Panc1 (cell line): Measurements from ENCODE around the gene TRPV6. TPM values are rescaled to one million over a fixed set of nuclear protein-coding genes. Genes with fewer than 3 reads are reported as not detected.

Experiments
- ATAC-seq: fragments of 200-7000 bp; cut with Tn5 transposase; 2 replicates; pipeline ENCODE4 v1.9.1; 2020; ENCODE audit warnings: mild to moderate bottlenecking, moderate library complexity
- BruUV-seq: library from RNA; stranded (reverse); fragments of 400-500 nt; replicated peaks from 2 replicates; lab custom pipeline; 2021; lab: Mats Ljungman, UMichigan
- CTCF ChIA-PET: fragments of 300-600 bp; sonication (Branson Sonifier 250); formaldehyde crosslinking; loops from one replicate; lab custom pipeline; 2022; ENCODE audit warnings: antibody characterized with exemption; lab: Charles Lee
- POLR2A ChIA-PET: fragments of 300-600 bp; sonication (Branson Sonifier 250); formaldehyde crosslinking; loops from one replicate; lab custom pipeline; 2022; ENCODE audit warnings: antibody characterized with exemption; lab: Charles Lee
- DNase-seq: peaks from one replicate; pipeline ENCODE4 v3.0.0-alpha.2; 2010; ENCODE audit warnings: low read depth, low spot score
- H3K27ac ChIP-seq: 2 replicates; pipeline ENCODE4 v1.5.1; 2011; ENCODE audit warnings: mild to moderate bottlenecking, low read length, inconsistent platforms
- H3K27me3 ChIP-seq: fragments of 200-500 bp; sonication (Bioruptor generic); 2 replicates; pipeline ENCODE4 v1.6.0; 2014; ENCODE audit warnings: low read length, inconsistent platforms; ENCODE audit not compliant: control insufficient read depth, insufficient read depth
- H3K36me3 ChIP-seq: fragments of 200-500 bp; sonication (Bioruptor generic); 2 replicates; pipeline ENCODE4 v1.5.1; 2014; ENCODE audit warnings: inconsistent platforms, mild to moderate bottlenecking, low read length, moderate library complexity; ENCODE audit not compliant: control insufficient read depth, insufficient read depth
- H3K4me1 ChIP-seq: 2 replicates; pipeline ENCODE4 v1.5.1; 2011; ENCODE audit warnings: inconsistent platforms, mild to moderate bottlenecking, low read length, moderate library complexity; ENCODE audit not compliant: control insufficient read depth, insufficient read depth
- H3K4me3 ChIP-seq, 2 experiments: 2 replicates each; pipeline ENCODE4 v1.5.1; 2011 to 2012; ENCODE audit warnings: low read depth in 2 of 2, low read length in 2 of 2, mild to moderate bottlenecking in 2 of 2, inconsistent platforms in 1 of 2, moderate library complexity in 1 of 2
- H3K9me3 ChIP-seq: fragments of 200-500 bp; sonication (Bioruptor generic); 2 replicates; pipeline ENCODE4 v1.5.1; 2014; ENCODE audit warnings: low read depth, mild to moderate bottlenecking, inconsistent platforms, low read length, moderate library complexity; ENCODE audit not compliant: control insufficient read depth, insufficient read depth
- POLR2AphosphoS5 ChIP-seq: IDR thresholded peaks from 2 replicates; pipeline ENCODE4 v1.6.1; 2012; ENCODE audit warnings: mild to moderate bottlenecking, low read depth, low read length, moderate library complexity
- SIN3A ChIP-seq: IDR thresholded peaks from 2 replicates; pipeline ENCODE4 v1.6.1; 2012; ENCODE audit warnings: low read depth, mild to moderate bottlenecking, low read length, moderate library complexity, borderline replicate concordance; ENCODE audit not compliant: insufficient read depth
- TCF7L2 ChIP-seq: IDR thresholded peaks from 2 replicates; pipeline ENCODE4 v1.6.1; 2011; ENCODE audit warnings: mild to moderate bottlenecking, low read depth, low read length, inconsistent platforms
- in situ Hi-C: cut with HindIII; loops from 2 replicates; pipeline ENCODE4 v1.10.0; 2016; ENCODE audit warnings: low sequenced_read_pairs, low pct_unique_long_range_greater_than_20kb
- intact Hi-C: fragments of 100-400 bp; cut with micrococcal nuclease; formaldehyde crosslinking; loops from one replicate; pipeline ENCODE4 v1.10.0; 2022; ENCODE audit not compliant: unreplicated experiment
- total RNA-seq: library from RNA; stranded (reverse); gene quantifications from one replicate; pipeline ENCODE4 v1.2.1, GENCODE V29; 2021; ENCODE audit not compliant: unreplicated experiment
- TF ChIP-seq, protein P1 (sequence below): fragments of 450-650 bp; IDR thresholded peaks from 2 replicates; pipeline ENCODE4 v1.5.1; 2017; ENCODE audit warnings: mild to moderate bottlenecking
- TF ChIP-seq, protein P2 (sequence below), 2 experiments: IDR thresholded peaks; 2 replicates each; pipeline ENCODE4 v1.6.1; 2011 to 2012; ENCODE audit warnings: low read depth in 2 of 2, control low read depth in 1 of 2, low read length in 1 of 2, mild to moderate bottlenecking in 1 of 2, moderate library complexity in 1 of 2; ENCODE audit not compliant: insufficient read depth in 1 of 2

Gene TRPV6
- total RNA-seq, 1 experiment from 2014 or later, result not detected

DNA sequence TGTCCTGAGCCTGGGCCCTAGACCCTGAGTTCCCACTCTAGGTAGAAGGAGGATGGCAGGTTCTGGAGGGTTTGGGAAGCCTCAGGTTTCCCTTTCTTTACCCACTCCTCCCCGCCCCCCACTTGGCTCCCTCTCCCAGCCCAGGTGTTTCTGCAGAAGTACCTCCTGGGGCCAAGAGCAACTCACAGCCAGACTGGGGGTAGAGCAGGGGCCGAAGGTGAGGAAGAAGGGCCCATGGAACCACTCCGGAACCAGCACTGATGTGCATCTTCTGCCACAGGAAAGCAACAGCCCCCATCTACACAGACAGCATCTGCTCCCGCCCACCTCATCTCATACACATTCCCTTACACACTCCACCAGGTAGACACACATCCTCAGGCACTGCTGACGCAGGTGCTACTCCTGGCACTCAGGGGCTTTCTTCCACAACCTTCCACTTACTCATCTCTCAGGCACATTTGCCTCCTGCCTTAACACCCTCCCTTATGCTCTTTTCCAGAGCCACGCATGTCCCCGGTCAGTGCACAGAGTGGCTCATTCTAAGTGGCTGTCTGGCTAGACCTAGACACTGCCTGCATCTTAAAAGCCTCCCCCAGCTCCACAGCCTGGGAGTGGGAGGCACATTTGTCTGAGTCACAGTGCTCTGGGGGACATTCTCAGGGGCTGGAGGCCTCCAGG, 28.8 kb downstream of the TRPV6 start:
- DNase-seq, result no peak
- Histone ChIP-seq H3K36me3 (no peaks in the 10 kb centered on the region; the same call in none of the 2 replicates), H3K4me1 (no peaks in the 10 kb centered on the region; the same call in 1 of the 2 replicates), H3K27me3 (peaks cover 30% of the 10 kb centered on the region), H3K9me3 (no peaks in the 10 kb centered on the region), H3K27ac (no peak overlapping the region), H3K4me3 (no peak overlapping the region)
- TF ChIP-seq, protein P1, sequence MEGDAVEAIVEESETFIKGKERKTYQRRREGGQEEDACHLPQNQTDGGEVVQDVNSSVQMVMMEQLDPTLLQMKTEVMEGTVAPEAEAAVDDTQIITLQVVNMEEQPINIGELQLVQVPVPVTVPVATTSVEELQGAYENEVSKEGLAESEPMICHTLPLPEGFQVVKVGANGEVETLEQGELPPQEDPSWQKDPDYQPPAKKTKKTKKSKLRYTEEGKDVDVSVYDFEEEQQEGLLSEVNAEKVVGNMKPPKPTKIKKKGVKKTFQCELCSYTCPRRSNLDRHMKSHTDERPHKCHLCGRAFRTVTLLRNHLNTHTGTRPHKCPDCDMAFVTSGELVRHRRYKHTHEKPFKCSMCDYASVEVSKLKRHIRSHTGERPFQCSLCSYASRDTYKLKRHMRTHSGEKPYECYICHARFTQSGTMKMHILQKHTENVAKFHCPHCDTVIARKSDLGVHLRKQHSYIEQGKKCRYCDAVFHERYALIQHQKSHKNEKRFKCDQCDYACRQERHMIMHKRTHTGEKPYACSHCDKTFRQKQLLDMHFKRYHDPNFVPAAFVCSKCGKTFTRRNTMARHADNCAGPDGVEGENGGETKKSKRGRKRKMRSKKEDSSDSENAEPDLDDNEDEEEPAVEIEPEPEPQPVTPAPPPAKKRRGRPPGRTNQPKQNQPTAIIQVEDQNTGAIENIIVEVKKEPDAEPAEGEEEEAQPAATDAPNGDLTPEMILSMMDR, result no peak
- no peak for TF ChIP-seq TCF7L2
- in situ Hi-C loops, result no loop called here
- POLR2A ChIA-PET, result no interaction called here
- intact Hi-C loops, result no loop called here
- no peak for ATAC-seq
- BruUV-seq, result no TSS peak
- CTCF ChIA-PET, result interaction anchor here (1.4 kb wide), 1 partner anchor 9 kb away, joined by 4 read pairs; no protein-coding TSS in a partner anchor

- H3K4me3 ChIP-seq, result peak overlapping the region in 1 of 2 experiments; percentile 79; a peak in 1 of 4 replicates
- intact Hi-C loops, result loop anchor here (2.0 kb wide), 1 partner anchor 359 kb away; no protein-coding TSS in a partner anchor
- in situ Hi-C loops, result no loop called here
- H3K27me3 ChIP-seq, result peaks cover 30% of the 10 kb centered on the region
- TF ChIP-seq TCF7L2, result no peak
- TF ChIP-seq, protein P1, result no peak
- DNase-seq (no peak), ATAC-seq (no peak)
- no peak overlapping the region for H3K27ac ChIP-seq
- H3K4me1 ChIP-seq, result no peaks in the 10 kb centered on the region; the same call in 1 of the 2 replicates
- POLR2A ChIA-PET, result no interaction called here
- BruUV-seq, result no TSS peak
- no peaks in the 10 kb centered on the region for H3K9me3 ChIP-seq
- CTCF ChIA-PET, result interaction anchor here (0.6 to 1.4 kb wide), 3 partner anchors 10 to 359 kb away, joined by 3 to 8 read pairs (median 4); no protein-coding TSS in a partner anchor
- H3K36me3 ChIP-seq, result no peaks in the 10 kb centered on the region; the same call in none of the 2 replicates
Measured at GRCh38 chr7:142855756-142856564, 29.6 kb downstream of the TRPV6 start.

GRCh38 chr7:142855114-142855743, 30.3 kb downstream of the TRPV6 start:
- POLR2A ChIA-PET, result no interaction called here
- in situ Hi-C loops, result no loop called here
- DNase-seq, result no peak

More at GRCh38 chr7:142855114-142855743, 30.3 kb downstream of the TRPV6 start:
- Histone ChIP-seq H3K27ac (no peak overlapping the region), H3K4me3 (peak overlapping the region; percentile 56 to 79), H3K9me3 (no peaks in the 10 kb centered on the region), H3K27me3 (peaks cover 30% of the 10 kb centered on the region), H3K36me3 (no peaks in the 10 kb centered on the region; the same call in none of the 2 replicates), H3K4me1 (no peaks in the 10 kb centered on the region; the same call in 1 of the 2 replicates)
- intact Hi-C loops, result loop anchor here (2.0 kb wide), 1 partner anchor 360 kb away; no protein-coding TSS in a partner anchor
- no TSS peak for BruUV-seq
- ATAC-seq, result no peak
- CTCF ChIA-PET, result interaction anchor here (0.6 to 1.4 kb wide), 3 partner anchors 11 to 360 kb away, joined by 3 to 8 read pairs (median 4); no protein-coding TSS in a partner anchor
- TF ChIP-seq TCF7L2, result no peak
- TF ChIP-seq POLR2AphosphoS5, result no peak
- TF ChIP-seq, protein P1, result no peak
- no peak for TF ChIP-seq SIN3A
- TF ChIP-seq, protein P2, sequence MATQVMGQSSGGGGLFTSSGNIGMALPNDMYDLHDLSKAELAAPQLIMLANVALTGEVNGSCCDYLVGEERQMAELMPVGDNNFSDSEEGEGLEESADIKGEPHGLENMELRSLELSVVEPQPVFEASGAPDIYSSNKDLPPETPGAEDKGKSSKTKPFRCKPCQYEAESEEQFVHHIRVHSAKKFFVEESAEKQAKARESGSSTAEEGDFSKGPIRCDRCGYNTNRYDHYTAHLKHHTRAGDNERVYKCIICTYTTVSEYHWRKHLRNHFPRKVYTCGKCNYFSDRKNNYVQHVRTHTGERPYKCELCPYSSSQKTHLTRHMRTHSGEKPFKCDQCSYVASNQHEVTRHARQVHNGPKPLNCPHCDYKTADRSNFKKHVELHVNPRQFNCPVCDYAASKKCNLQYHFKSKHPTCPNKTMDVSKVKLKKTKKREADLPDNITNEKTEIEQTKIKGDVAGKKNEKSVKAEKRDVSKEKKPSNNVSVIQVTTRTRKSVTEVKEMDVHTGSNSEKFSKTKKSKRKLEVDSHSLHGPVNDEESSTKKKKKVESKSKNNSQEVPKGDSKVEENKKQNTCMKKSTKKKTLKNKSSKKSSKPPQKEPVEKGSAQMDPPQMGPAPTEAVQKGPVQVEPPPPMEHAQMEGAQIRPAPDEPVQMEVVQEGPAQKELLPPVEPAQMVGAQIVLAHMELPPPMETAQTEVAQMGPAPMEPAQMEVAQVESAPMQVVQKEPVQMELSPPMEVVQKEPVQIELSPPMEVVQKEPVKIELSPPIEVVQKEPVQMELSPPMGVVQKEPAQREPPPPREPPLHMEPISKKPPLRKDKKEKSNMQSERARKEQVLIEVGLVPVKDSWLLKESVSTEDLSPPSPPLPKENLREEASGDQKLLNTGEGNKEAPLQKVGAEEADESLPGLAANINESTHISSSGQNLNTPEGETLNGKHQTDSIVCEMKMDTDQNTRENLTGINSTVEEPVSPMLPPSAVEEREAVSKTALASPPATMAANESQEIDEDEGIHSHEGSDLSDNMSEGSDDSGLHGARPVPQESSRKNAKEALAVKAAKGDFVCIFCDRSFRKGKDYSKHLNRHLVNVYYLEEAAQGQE (IDR thresholded peaks at IDR 0.05; ENCODE audit: insufficient read depth in 1 of 2, low read depth in 2 of 2, low read length in 1 of 2), result no peak
